NCI-H1092 treated with DMSO at 0.1 percent for 48 hours (cell line): Measurements from ENCODE around the gene KCTD11.
A peak's percentile ranks its signal among the peaks of the same experiment; 100 is the strongest.

Source experiments
- DNase-seq: peaks from one replicate; lab custom pipeline; 2025; lab: John Stamatoyannopoulos, UW

The KCTD11 gene

GRCh38 chr17:7351665-7352502 lies at the start of gene KCTD11:
TSS of gene KCTD11 (plus strand) at chr17:7352162.
- DNase-seq = peak; percentile 5

GRCh38 chr17:7304179-7304578 lies 47.8 kb upstream of the KCTD11 start:
- no peak for DNase-seq

- peak; percentile 97 for DNase-seq
Measured at GRCh38 chr17:7306911-7307685, 44.9 kb upstream of the KCTD11 start, which contains the start of gene EIF5A. TSS of gene EIF5A (plus strand) at chr17:7307628. CDS start at chr17:7309636, 2,008 bp downstream.

- no peak for DNase-seq
Measured at GRCh38 chr17:7307686-7308624, 44.0 kb upstream of the KCTD11 start.

- DNase-seq = peak; percentile 22
Measured at GRCh38 chr17:7308625-7309433, 43.1 kb upstream of the KCTD11 start.

GRCh38 chr17:7309628-7310027 lies 42.3 kb upstream of the KCTD11 start:
- DNase-seq = no peak

- no peak for DNase-seq
Measured at GRCh38 chr17:7311110-7311705, 40.8 kb upstream of the KCTD11 start.

- no peak for DNase-seq
Measured at GRCh38 chr17:7312432-7313087, 39.4 kb upstream of the KCTD11 start.

GRCh38 chr17:7313088-7313889 lies 38.7 kb upstream of the KCTD11 start:
- DNase-seq = no peak

GRCh38 chr17:7313890-7314718 lies 37.9 kb upstream of the KCTD11 start:
- DNase-seq = no peak

- DNase-seq = peak; percentile 71
Measured at GRCh38 chr17:7314719-7315569, 37.0 kb upstream of the KCTD11 start, which contains the start of gene GPS2. TSS of gene GPS2 (minus strand) at chr17:7315360. CDS start at chr17:7315052, 308 bp downstream.

GRCh38 chr17:7315570-7316235 lies 36.3 kb upstream of the KCTD11 start:
- no peak for DNase-seq

- DNase-seq = no peak
Measured at GRCh38 chr17:7317161-7317803, 34.7 kb upstream of the KCTD11 start.

GRCh38 chr17:7318121-7318860 lies 33.7 kb upstream of the KCTD11 start:
- DNase-seq = no peak

GRCh38 chr17:7321466-7321865 lies 30.5 kb upstream of the KCTD11 start:
- DNase-seq = no peak
